ENCODE measurements around the gene S100A5. TPM values are rescaled to one million over a fixed set of nuclear protein-coding genes. Genes with fewer than 3 reads are reported as not detected.

Gene S100A5
- polyA plus RNA-seq, 2 of the 4 experiments (the other 2 are of a cell fraction) = 0.45 to 0.68 TPM

- TF ChIP-seq HMGXB4 (CRISPR knock-in tag; IDR thresholded peaks at IDR 0.05; ENCODE audit: borderline replicate concordance) (no peak), MAFK (IDR thresholded peaks at IDR 0.05; ENCODE audit: partially characterized antibody) (no peak), FOSL2 (IDR thresholded peaks at IDR 0.05) (peak; percentile 45), FOSL2 (CRISPR knock-in tag; IDR thresholded peaks at IDR 0.05) (peak; percentile 96), EHMT2 (IDR thresholded peaks at IDR 0.05; ENCODE audit: low read depth) (no peak), E2F6 (IDR thresholded peaks at IDR 0.05; ENCODE audit: borderline replicate concordance, low read depth) (peak; percentile 63; the same call in 1 of the 2 replicates), POLR2A (IDR thresholded peaks at IDR 0.05; ENCODE audit: low read length) (no peak), CEBPB (IDR thresholded peaks at IDR 0.05) (peak in 1 of 2 experiments; percentile 29; a peak in 1 of 4 replicates), ESRRA (IDR thresholded peaks at IDR 0.05; ENCODE audit: borderline replicate concordance, low read length) (no peak), CBX2 (IDR thresholded peaks at IDR 0.05; ENCODE audit: borderline replicate concordance, low read depth) (no peak), JUNB (IDR thresholded peaks at IDR 0.05) (no peak; the same call in none of the 2 replicates), HOXA7 (CRISPR knock-in tag; IDR thresholded peaks at IDR 0.05) (no peak), CHD2 (IDR thresholded peaks at IDR 0.05; ENCODE audit: low read length, partially characterized antibody) (no peak), EHF (CRISPR knock-in tag; IDR thresholded peaks at IDR 0.05) (no peak; the same call in 1 of the 2 replicates), GATA3 (IDR thresholded peaks at IDR 0.05; ENCODE audit: borderline replicate concordance) (peak; percentile 61; the same call in 1 of the 2 replicates), MAZ (IDR thresholded peaks at IDR 0.05; ENCODE audit: borderline replicate concordance, low read depth, low read length) (no peak), RCOR1 (IDR thresholded peaks at IDR 0.05; ENCODE audit: low read depth, low read length) (no peak), BHLHE40 (IDR thresholded peaks at IDR 0.05; ENCODE audit: low read depth, low read length) (no peak), BCL3 (IDR thresholded peaks at IDR 0.05) (no peak), NPAS2 (CRISPR knock-in tag; IDR thresholded peaks at IDR 0.05; ENCODE audit: borderline replicate concordance) (no peak), ZFP36 (IDR thresholded peaks at IDR 0.05; ENCODE audit: borderline replicate concordance, partially characterized antibody) (no peak), CBX8 (IDR thresholded peaks at IDR 0.05) (no peak), TFCP2L1 (CRISPR knock-in tag; IDR thresholded peaks at IDR 0.05) (no peak), EP300 (IDR thresholded peaks at IDR 0.05) (peak in 1 of 2 experiments; percentile 57; a peak in 1 of 5 replicates), SMC3 (IDR thresholded peaks at IDR 0.05) (peak; percentile 47; the same call in 1 of the 3 replicates), RNF2 (IDR thresholded peaks at IDR 0.05; ENCODE audit: borderline replicate concordance, low read depth) (no peak), MAX (IDR thresholded peaks at IDR 0.05) (peak; percentile 86)
- TF ChIP-seq, protein P1, sequence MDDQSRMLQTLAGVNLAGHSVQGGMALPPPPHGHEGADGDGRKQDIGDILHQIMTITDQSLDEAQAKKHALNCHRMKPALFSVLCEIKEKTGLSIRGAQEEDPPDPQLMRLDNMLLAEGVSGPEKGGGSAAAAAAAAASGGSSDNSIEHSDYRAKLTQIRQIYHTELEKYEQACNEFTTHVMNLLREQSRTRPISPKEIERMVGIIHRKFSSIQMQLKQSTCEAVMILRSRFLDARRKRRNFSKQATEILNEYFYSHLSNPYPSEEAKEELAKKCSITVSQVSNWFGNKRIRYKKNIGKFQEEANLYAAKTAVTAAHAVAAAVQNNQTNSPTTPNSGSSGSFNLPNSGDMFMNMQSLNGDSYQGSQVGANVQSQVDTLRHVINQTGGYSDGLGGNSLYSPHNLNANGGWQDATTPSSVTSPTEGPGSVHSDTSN (IDR thresholded peaks at IDR 0.05) = peak; percentile 67
- TF ChIP-seq, protein P2, sequence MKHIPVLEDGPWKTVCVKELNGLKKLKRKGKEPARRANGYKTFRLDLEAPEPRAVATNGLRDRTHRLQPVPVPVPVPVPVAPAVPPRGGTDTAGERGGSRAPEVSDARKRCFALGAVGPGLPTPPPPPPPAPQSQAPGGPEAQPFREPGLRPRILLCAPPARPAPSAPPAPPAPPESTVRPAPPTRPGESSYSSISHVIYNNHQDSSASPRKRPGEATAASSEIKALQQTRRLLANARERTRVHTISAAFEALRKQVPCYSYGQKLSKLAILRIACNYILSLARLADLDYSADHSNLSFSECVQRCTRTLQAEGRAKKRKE (CRISPR knock-in tag; IDR thresholded peaks at IDR 0.05; ENCODE audit: low read depth) = no peak
Measured at GRCh38 chr1:153548722-153549688, 8.3 kb upstream of the S100A5 start, which contains the start of gene S100A3 (continued).
